ENCODE data around the gene UBE4B.

DNA sequence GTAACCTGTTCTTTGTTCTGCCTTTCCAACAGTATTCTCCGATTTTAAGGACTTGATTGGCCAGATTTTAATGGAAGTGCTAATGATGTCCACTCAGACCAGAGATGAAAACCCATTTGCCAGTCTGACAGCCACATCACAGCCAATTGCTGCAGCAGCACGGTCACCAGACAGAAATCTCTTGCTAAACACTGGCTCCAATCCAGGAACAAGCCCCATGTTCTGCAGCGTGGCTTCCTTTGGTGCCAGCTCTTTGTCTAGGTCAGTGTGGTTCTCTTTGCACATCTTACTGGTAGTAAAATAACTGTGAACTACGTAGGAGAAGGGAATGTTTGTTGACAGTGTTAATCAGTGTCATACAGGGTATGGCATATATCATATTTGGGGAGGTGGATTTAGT lies 72.7 kb downstream of the UBE4B start:
- TF ChIP-seq, protein P1, sequence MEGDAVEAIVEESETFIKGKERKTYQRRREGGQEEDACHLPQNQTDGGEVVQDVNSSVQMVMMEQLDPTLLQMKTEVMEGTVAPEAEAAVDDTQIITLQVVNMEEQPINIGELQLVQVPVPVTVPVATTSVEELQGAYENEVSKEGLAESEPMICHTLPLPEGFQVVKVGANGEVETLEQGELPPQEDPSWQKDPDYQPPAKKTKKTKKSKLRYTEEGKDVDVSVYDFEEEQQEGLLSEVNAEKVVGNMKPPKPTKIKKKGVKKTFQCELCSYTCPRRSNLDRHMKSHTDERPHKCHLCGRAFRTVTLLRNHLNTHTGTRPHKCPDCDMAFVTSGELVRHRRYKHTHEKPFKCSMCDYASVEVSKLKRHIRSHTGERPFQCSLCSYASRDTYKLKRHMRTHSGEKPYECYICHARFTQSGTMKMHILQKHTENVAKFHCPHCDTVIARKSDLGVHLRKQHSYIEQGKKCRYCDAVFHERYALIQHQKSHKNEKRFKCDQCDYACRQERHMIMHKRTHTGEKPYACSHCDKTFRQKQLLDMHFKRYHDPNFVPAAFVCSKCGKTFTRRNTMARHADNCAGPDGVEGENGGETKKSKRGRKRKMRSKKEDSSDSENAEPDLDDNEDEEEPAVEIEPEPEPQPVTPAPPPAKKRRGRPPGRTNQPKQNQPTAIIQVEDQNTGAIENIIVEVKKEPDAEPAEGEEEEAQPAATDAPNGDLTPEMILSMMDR (IDR thresholded peaks at IDR 0.05), result no peak
- TF ChIP-seq EZH2 (IDR thresholded peaks at IDR 0.05; ENCODE audit: borderline replicate concordance, insufficient read depth, low read depth, low read length, poor library complexity, severe bottlenecking), result no peak

All from B cell (primary cell).